WTC11 (cell line): ENCODE results near the gene IL17RC. TPM values are rescaled to one million over a fixed set of nuclear protein-coding genes. Genes with fewer than 3 reads are reported as not detected.
A peak's percentile ranks its signal among the peaks of the same experiment; 100 is the strongest.

Experiments
- CREB1 ChIP-seq: sonication (generic); formaldehyde crosslinking; IDR thresholded peaks from 2 replicates; pipeline ENCODE4 v1.8.0; 2023; ENCODE audit warnings: mild to moderate bottlenecking, missing genetic modification reagents
- EMX1 ChIP-seq: fragments of 250-450 bp; sonication (Bioruptor Pico); IDR thresholded peaks from 2 replicates; pipeline ENCODE4 v1.8.0; 2021; ENCODE audit warnings: mild to moderate bottlenecking
- FOXP4 ChIP-seq: sonication (generic); formaldehyde crosslinking; IDR thresholded peaks from 2 replicates; pipeline ENCODE4 v1.8.0; 2022; ENCODE audit warnings: mild to moderate bottlenecking, missing genetic modification reagents
- GRHL2 ChIP-seq: fragments of 250-450 bp; sonication (Bioruptor Pico); IDR thresholded peaks from 2 replicates; pipeline ENCODE4 v1.8.0; 2022; ENCODE audit warnings: mild to moderate bottlenecking, moderate library complexity; ENCODE audit not compliant: insufficient replicate concordance, severe bottlenecking
- IRF2 ChIP-seq: sonication (generic); formaldehyde crosslinking; IDR thresholded peaks from 2 replicates; pipeline ENCODE4 v1.8.0; 2022; ENCODE audit warnings: low read depth, missing genetic modification reagents, borderline replicate concordance
- MAX ChIP-seq: sonication (generic); formaldehyde crosslinking; IDR thresholded peaks from 2 replicates; pipeline ENCODE4 v1.8.0; 2022; ENCODE audit warnings: mild to moderate bottlenecking, missing genetic modification reagents
- NFYB ChIP-seq: sonication (generic); formaldehyde crosslinking; conservative IDR thresholded peaks from 2 replicates; pipeline ENCODE4 v1.8.0; 2022; ENCODE audit warnings: low read depth, missing genetic modification reagents
- OVOL2 ChIP-seq: fragments of 250-450 bp; sonication (Bioruptor Pico); IDR thresholded peaks from 2 replicates; pipeline ENCODE4 v1.9.0; 2021; ENCODE audit warnings: mild to moderate bottlenecking, borderline replicate concordance
- USF2 ChIP-seq: sonication (generic); formaldehyde crosslinking; IDR thresholded peaks from 2 replicates; pipeline ENCODE4 v1.8.1; 2023; ENCODE audit warnings: mild to moderate bottlenecking, missing genetic modification reagents, moderate library complexity
- ZBTB21 ChIP-seq: sonication (generic); formaldehyde crosslinking; IDR thresholded peaks from 2 replicates; pipeline ENCODE4 v1.8.1; 2023; ENCODE audit warnings: mild to moderate bottlenecking, missing genetic modification reagents, borderline replicate concordance
- ZSCAN18 ChIP-seq: fragments of 250-450 bp; sonication (Bioruptor Pico); IDR thresholded peaks from 2 replicates; pipeline ENCODE4 v2.1.2; 2022; ENCODE audit warnings: mild to moderate bottlenecking, moderate library complexity
- total RNA-seq: library from RNA; stranded (reverse); gene quantifications from 3 replicates; pipeline ENCODE4 v1.2.3, GENCODE V29; 2021
- TF ChIP-seq, protein P1 (sequence below): sonication (generic); formaldehyde crosslinking; IDR thresholded peaks from 2 replicates; pipeline ENCODE4 v1.8.0; 2023; ENCODE audit warnings: missing genetic modification reagents
- TF ChIP-seq, protein P2 (sequence below): sonication (generic); formaldehyde crosslinking; IDR thresholded peaks from 2 replicates; pipeline ENCODE4 v1.8.1; 2023; ENCODE audit warnings: mild to moderate bottlenecking, missing genetic modification reagents, borderline replicate concordance

Gene IL17RC
- total RNA-seq, 1 experiment from 2014 or later = 10.1 TPM

DNA sequence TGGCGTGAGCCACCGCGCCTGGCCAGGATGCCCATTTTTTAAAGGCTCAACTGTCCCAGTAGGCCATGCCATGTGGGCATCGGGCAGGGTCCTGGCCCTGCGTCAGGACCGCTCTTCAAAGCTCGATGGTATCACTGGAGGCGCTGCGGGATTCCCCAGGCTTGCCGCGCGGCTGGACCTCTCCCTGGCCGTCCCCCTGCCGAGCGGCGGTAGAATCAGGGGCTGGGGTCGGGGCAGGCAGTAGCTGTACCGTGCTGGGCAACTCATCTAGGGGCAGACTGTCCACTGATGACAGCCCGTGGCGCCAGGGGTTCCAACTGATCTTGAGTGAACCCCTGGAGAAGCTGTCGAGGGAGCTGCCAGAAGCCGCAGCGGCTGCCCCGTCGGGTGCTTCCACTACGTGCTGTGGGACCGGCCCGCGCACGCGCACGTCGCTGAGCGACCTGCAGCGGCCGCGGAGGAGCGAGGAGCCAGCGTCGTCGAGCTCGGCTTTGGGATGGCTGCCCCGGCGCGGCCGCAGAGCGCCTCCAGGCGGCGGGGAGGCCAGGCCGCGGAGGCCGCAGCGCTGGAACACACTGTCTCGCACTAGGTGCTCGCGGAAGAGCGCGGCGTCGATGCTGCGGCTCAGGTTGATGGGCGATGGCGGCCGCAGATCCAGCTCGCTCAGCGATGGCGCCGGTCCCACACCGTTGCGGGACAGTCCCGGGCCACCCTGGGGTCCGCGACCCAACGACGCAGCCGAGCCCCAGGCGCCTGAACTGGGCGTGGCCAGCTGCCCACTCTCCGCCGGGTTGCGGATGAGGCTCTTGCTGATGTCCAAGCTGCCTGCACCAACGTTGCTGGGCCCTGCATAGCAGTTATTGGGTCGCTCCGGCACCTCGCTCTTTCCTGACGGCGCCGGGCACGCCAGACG is 29.5 kb downstream of the IL17RC start (continued):
- TF ChIP-seq, protein P1, sequence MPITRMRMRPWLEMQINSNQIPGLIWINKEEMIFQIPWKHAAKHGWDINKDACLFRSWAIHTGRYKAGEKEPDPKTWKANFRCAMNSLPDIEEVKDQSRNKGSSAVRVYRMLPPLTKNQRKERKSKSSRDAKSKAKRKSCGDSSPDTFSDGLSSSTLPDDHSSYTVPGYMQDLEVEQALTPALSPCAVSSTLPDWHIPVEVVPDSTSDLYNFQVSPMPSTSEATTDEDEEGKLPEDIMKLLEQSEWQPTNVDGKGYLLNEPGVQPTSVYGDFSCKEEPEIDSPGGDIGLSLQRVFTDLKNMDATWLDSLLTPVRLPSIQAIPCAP (CRISPR knock-in tag) = peak; percentile 11; the same call in 1 of the 2 replicates
- TF ChIP-seq CREB1 (CRISPR knock-in tag) = no peak
- TF ChIP-seq OVOL2 = no peak
- TF ChIP-seq ZBTB21 (CRISPR knock-in tag) = peak; percentile 62; the same call in 1 of the 2 replicates
- TF ChIP-seq, protein P2, sequence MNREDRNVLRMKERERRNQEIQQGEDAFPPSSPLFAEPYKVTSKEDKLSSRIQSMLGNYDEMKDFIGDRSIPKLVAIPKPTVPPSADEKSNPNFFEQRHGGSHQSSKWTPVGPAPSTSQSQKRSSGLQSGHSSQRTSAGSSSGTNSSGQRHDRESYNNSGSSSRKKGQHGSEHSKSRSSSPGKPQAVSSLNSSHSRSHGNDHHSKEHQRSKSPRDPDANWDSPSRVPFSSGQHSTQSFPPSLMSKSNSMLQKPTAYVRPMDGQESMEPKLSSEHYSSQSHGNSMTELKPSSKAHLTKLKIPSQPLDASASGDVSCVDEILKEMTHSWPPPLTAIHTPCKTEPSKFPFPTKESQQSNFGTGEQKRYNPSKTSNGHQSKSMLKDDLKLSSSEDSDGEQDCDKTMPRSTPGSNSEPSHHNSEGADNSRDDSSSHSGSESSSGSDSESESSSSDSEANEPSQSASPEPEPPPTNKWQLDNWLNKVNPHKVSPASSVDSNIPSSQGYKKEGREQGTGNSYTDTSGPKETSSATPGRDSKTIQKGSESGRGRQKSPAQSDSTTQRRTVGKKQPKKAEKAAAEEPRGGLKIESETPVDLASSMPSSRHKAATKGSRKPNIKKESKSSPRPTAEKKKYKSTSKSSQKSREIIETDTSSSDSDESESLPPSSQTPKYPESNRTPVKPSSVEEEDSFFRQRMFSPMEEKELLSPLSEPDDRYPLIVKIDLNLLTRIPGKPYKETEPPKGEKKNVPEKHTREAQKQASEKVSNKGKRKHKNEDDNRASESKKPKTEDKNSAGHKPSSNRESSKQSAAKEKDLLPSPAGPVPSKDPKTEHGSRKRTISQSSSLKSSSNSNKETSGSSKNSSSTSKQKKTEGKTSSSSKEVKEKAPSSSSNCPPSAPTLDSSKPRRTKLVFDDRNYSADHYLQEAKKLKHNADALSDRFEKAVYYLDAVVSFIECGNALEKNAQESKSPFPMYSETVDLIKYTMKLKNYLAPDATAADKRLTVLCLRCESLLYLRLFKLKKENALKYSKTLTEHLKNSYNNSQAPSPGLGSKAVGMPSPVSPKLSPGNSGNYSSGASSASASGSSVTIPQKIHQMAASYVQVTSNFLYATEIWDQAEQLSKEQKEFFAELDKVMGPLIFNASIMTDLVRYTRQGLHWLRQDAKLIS = peak; percentile 79; the same call in 1 of the 2 replicates
- peak; percentile 70 for TF ChIP-seq MAX (CRISPR knock-in tag)
- no peak for TF ChIP-seq GRHL2 (CRISPR knock-in tag)
- 0 out of 2 replicates have a peak, but pooled peaks have one; percentile 20 for TF ChIP-seq NFYB (CRISPR knock-in tag)
- TF ChIP-seq FOXP4 (CRISPR knock-in tag) = no peak
- no peak for TF ChIP-seq ZSCAN18 (CRISPR knock-in tag)
- TF ChIP-seq EMX1 (CRISPR knock-in tag) = peak; percentile 71; the same call in 1 of the 2 replicates
- TF ChIP-seq IRF2 (CRISPR knock-in tag) = no peak
- peak; percentile 46; the same call in 1 of the 2 replicates for TF ChIP-seq USF2 (CRISPR knock-in tag)
